Stimulated activated CD8-positive, alpha-beta memory T cell treated with anti-CD3 and anti-CD28 coated beads, Interleukin-15, amount 100 ng/mL, for 4 hours (primary cell): ENCODE measurements around the gene MSANTD2.

Experiments
- DNase-seq, 2 donors: peaks; one replicate each; pipeline ENCODE4 v3.0.0-alpha.2; 2020; ENCODE audit warnings: low read depth in 2 of 2

Gene MSANTD2

GRCh38 chr11:124800226-124800929 is at the start of gene MSANTD2:
Gene MSANTD2 (minus strand): TSS chr11:124800406. CDS start chr11:124800380, 26 bp downstream.
- DNase-seq, result peak; percentile 52 to 62

- no peak for DNase-seq
Measured at GRCh38 chr11:124846070-124846673, 46.0 kb upstream of the MSANTD2 start.

GRCh38 chr11:124844664-124845079 is 44.5 kb upstream of the MSANTD2 start:
- DNase-seq, result no peak

GRCh38 chr11:124843616-124843910 is 43.4 kb upstream of the MSANTD2 start:
- DNase-seq, result no peak

- DNase-seq, result no peak
Measured at GRCh38 chr11:124842305-124842704, 42.1 kb upstream of the MSANTD2 start.

- DNase-seq, result no peak
Measured at GRCh38 chr11:124841840-124842239, 41.6 kb upstream of the MSANTD2 start.

- DNase-seq, result no peak
Measured at GRCh38 chr11:124841201-124841600, 41.0 kb upstream of the MSANTD2 start.

GRCh38 chr11:124840666-124841065 is 40.5 kb upstream of the MSANTD2 start:
- DNase-seq, result no peak

GRCh38 chr11:124839972-124840621 is 39.9 kb upstream of the MSANTD2 start:
- DNase-seq, result no peak

GRCh38 chr11:124839128-124839971 is 39.1 kb upstream of the MSANTD2 start:
- no peak for DNase-seq

GRCh38 chr11:124838805-124839127 is 38.6 kb upstream of the MSANTD2 start:
- DNase-seq, result no peak

GRCh38 chr11:124837491-124837856 is 37.3 kb upstream of the MSANTD2 start:
- no peak for DNase-seq

- DNase-seq, result no peak
Measured at GRCh38 chr11:124835918-124836317, 35.7 kb upstream of the MSANTD2 start.

GRCh38 chr11:124834526-124835180 is 34.4 kb upstream of the MSANTD2 start:
- DNase-seq, result no peak

GRCh38 chr11:124832571-124832970 is 32.4 kb upstream of the MSANTD2 start:
- no peak for DNase-seq

GRCh38 chr11:124831897-124832296 is 31.7 kb upstream of the MSANTD2 start:
- no peak for DNase-seq

- no peak for DNase-seq
Measured at GRCh38 chr11:124830749-124831148, 30.5 kb upstream of the MSANTD2 start.

- no peak for DNase-seq
Measured at GRCh38 chr11:124829986-124830385, 29.8 kb upstream of the MSANTD2 start.

GRCh38 chr11:124825876-124826275 is 25.7 kb upstream of the MSANTD2 start:
- no peak for DNase-seq

- DNase-seq, result no peak
Measured at GRCh38 chr11:124823512-124824376, 23.5 kb upstream of the MSANTD2 start.
